Measurements from ENCODE around the gene KREMEN2.

KREMEN2 gene

DNA sequence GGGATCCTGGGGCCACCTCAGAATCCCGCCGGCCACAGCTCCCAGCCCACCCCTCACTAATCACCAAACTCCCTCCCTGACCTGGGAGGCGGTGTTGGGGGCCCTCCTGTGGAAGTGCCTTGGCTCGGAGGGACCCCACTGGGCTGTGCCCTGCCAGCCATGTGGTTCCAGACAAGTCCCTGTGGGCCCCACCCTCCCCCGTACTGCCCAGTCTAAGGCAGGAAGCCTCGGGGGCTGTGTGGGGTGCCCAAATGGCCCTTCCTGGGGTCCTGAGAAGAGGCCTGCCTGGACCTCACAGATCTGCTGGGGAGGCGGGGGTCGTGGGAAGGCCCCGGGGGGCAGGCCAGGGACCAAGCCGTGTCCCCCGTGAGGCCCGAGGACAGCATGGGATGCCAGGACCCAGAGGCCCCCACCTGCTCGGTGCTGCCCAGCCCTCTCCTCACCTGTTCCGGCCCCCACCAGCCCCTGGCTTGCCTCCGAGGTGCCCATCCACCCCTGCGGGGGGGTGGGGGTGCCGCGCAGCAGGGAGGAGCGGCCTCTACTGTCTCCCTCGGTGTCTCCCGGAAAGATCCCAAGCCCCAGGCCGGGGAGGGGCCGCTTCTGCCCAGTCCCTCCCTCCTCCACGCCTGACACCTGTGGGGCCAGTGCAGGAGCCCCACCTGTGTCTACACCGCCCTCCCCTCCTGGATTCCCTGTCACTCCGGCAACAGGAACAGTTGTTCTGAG is 9.3 kb upstream of the KREMEN2 start:
- H3K27ac ChIP-seq = no peak overlapping the region
- TF ChIP-seq, protein P1, sequence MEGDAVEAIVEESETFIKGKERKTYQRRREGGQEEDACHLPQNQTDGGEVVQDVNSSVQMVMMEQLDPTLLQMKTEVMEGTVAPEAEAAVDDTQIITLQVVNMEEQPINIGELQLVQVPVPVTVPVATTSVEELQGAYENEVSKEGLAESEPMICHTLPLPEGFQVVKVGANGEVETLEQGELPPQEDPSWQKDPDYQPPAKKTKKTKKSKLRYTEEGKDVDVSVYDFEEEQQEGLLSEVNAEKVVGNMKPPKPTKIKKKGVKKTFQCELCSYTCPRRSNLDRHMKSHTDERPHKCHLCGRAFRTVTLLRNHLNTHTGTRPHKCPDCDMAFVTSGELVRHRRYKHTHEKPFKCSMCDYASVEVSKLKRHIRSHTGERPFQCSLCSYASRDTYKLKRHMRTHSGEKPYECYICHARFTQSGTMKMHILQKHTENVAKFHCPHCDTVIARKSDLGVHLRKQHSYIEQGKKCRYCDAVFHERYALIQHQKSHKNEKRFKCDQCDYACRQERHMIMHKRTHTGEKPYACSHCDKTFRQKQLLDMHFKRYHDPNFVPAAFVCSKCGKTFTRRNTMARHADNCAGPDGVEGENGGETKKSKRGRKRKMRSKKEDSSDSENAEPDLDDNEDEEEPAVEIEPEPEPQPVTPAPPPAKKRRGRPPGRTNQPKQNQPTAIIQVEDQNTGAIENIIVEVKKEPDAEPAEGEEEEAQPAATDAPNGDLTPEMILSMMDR (conservative IDR thresholded peaks at IDR 0.05) = no peak

DNA sequence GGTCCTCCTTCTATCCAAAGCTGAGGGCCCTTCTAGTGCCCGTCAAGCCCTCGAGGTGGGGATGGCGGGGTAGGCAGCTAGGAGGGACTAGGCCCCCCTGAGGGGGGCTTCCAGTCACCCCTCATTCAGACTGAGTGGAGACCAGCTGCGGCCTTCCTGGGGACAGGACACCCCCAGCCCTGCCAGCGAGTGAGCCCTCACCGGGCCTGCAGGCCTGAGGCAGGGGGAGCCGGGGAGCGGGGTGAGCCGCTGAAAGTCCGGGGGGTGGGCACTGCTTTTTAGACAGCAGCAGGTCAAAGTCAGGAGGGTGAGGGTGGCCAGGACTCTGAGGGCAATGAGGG is 8.7 kb upstream of the KREMEN2 start:
- TF ChIP-seq, protein P1 (conservative IDR thresholded peaks at IDR 0.05) = no peak
- H3K27ac ChIP-seq = no peak overlapping the region

DNA sequence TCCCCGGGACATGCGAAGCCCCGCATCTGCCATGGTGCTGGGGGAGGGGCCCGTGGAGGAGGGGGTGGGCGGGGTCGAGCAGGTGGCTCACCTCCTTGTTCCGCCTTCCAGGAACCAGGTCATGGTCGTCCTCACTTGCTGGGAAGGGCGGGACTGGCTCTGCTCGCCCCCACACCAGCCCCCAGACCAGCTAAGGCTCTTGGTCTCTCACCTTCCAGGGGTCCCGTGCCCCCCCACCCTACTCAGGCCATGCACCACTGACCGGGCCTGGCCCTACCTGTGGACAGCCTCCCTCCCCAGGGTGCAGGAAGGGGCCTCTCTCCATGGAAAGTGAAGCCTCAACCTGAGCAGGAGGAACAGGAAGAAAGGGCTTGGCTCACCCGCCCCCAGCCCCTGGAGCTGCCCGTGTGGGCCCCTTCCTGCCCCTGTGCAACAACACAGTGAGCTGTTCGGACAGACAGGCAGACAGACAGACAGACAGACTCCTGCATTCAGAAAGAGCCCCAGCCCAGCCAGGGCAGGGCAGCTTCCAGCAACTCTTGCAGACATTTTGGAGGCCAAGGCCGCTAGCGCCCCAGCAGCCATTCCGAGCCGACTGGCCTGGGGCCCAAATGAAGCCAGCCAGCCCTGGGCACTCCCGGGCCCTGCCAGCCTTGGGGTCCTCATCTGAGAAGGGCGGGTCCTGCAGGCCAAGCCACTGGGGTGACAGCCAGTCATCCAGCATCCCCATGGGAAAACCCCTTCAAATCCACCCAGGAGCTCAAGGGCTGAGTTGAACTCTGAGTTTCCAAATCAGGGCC is 8.1 kb upstream of the KREMEN2 start:
- no peak overlapping the region for H3K27ac ChIP-seq

DNA sequence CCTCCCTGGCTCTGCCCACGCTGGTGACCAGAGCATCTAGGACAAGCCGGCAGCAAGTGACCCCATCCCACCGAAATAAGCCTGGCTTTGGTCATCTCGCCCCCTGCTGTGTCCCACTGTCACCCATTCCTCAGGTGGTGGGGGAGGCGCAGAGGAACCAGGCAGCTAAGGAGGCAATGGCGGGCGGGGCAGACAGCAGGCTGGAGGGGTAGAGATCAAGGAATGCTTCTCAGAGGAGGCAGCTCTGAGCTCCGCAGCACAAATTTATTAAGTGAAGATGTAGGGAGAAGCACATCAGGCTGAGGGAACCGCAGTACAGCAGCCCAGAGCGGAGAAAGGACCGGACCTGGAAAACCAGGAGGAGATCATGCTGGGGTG is 7.5 kb upstream of the KREMEN2 start:
- TF ChIP-seq, protein P1 (conservative IDR thresholded peaks at IDR 0.05) = no peak
- H3K27ac ChIP-seq = no peak overlapping the region

More for the DNA sequence above, 8.1 kb upstream of the KREMEN2 start:
- TF ChIP-seq, protein P1 (conservative IDR thresholded peaks at IDR 0.05) = no peak

DNA sequence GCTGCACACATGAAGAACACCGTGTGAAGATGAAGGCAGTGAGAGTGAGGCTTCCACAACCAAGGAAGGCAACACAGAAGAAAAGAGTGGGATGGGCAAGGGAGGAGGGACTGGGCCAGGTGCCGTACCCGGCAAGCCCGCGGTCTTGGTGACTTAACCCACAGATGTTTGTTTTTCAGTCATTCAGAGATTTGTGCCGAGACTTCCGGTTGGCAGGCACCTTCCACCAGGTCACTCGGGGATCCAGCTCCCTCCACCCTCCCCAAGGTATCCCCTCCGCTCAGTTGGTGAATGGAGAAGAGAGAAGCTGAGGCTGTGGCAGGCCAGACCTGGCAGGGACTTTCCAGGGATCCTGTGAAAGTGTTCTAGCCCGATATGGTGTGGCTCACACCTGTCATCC is 4.9 kb upstream of the KREMEN2 start:
- no peak overlapping the region for H3K27ac ChIP-seq
- TF ChIP-seq, protein P1 (conservative IDR thresholded peaks at IDR 0.05) = no peak

DNA sequence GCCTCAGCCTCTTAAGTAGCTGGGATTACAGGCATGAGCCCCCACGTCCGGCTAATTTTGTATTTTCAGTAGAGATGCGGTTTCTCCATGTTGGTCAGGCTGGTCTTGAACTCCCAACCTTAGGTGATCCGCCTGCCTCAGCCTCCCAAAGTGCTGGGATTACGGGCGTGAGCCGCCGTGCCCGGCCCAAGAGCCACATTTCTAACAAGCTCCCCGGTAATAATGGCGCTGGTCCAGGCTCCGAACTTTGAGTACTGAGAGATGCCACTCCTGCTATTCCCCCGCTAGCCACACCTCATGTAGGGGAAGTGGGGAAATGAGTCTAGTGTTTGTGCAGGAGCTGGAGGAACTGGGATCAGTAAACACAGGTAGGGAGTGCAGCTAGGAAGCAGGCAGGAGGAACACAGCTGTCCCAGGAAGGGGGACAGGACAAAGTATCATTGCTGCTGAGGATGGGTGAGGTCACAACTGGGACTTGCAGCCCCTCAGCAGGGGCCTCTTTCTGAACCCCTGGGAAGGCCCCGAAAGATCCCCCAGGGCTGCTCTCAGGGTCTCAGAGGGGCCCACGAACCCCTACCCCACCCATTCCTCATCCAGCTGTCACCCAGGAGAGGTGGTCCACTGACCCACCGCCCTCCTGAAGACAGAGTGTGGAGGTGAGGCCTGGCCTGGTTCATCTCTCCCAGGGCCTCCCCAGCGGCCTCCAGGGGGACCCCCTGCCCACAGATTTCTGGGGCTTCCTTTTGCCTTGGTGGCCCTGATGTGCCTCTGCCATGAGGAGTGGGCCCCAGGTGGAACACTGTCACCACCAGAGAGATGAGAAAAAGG is 3.7 kb upstream of the KREMEN2 start:
- TF ChIP-seq, protein P1 (conservative IDR thresholded peaks at IDR 0.05) = no peak
- no peak overlapping the region for H3K27ac ChIP-seq
